K562 (cell line): ENCODE results near the gene OOEP. TPM values are rescaled to one million over a fixed set of nuclear protein-coding genes. Genes with fewer than 3 reads are reported as not detected.

ENCODE experiments used
- ATAC-seq: fragments of 200-7000 bp; cut with Tn5 transposase; 3 replicates; pipeline ENCODE4 v1.9.1; 2020; ENCODE audit warnings: moderate library complexity
- BruUV-seq: library from RNA; stranded (reverse); fragments of 400-500 nt; replicated peaks from 2 replicates; lab custom pipeline; 2021; lab: Mats Ljungman, UMichigan
- CTCF ChIA-PET: fragments of 300-600 bp; formaldehyde crosslinking; extraction: SDS; loops from one replicate; lab custom pipeline; 2021; ENCODE audit warnings: low intra/inter-chr PET ratio; lab: Yijun Ruan, JAX
- POLR2A ChIA-PET: fragments of 300-600, 350-650 bp; sonication (Branson Sonifier 250); formaldehyde crosslinking; extraction: SDS; loops from one replicate; lab custom pipeline; 2021; ENCODE audit warnings: antibody characterized with exemption, inconsistent platforms; lab: Yijun Ruan, JAX
- DNase-seq, 4 experiments: peaks; one replicate each; pipeline versions ENCODE4 v3.0.0 to v3.0.0-alpha.2; 2011 to 2018; ENCODE audit warnings: low spot score in 3 of 4, mixed read lengths in 3 of 4; ENCODE audit errors: extremely low read depth in 1 of 4
- FAIRE-seq: peaks from 2 replicates; lab custom pipeline; 2011; peaks lifted over from hg19 to GRCh38; lab: Jason Lieb, UNC
- H2AFZ ChIP-seq: 2 replicates; pipeline ENCODE4 v1.6.0; 2011; ENCODE audit warnings: low read depth, low read length, control low read depth, inconsistent platforms
- H3K27ac ChIP-seq: fragments of 200-600 bp; 3 replicates; pipeline ENCODE4 v1.8.0; 2011; ENCODE audit warnings: low read depth, mild to moderate bottlenecking, control low read depth, inconsistent platforms, low read length, moderate library complexity, mixed read lengths; ENCODE audit errors: extremely low read depth
- H3K27me3 ChIP-seq, 2 experiments: fragments of 300-600 bp in 1 of 2; 2 replicates in 1 of 2; 3 replicates in 1 of 2; pipeline versions ENCODE4 v1.6.0 to v1.8.0; 2011; ENCODE audit warnings: inconsistent platforms in 2 of 2, low read length in 2 of 2, mild to moderate bottlenecking in 1 of 2, mixed read lengths in 1 of 2, moderate library complexity in 1 of 2; ENCODE audit not compliant: control insufficient read depth in 2 of 2, insufficient read depth in 2 of 2
- H3K36me3 ChIP-seq: fragments of 300-600 bp; 3 replicates; pipeline ENCODE4 v1.8.0; 2011; ENCODE audit warnings: mild to moderate bottlenecking, low read length, inconsistent platforms; ENCODE audit not compliant: control insufficient read depth, insufficient read depth
- H3K4me1 ChIP-seq, 2 experiments: fragments of 200-600 bp in 1 of 2; replicated peaks in 1 of 2; 2 replicates in 1 of 2; 3 replicates in 1 of 2; pipeline versions ENCODE4 v1.5.1 to v1.8.0; 2011; ENCODE audit warnings: inconsistent platforms in 2 of 2, low read length in 2 of 2, mild to moderate bottlenecking in 1 of 2, mixed read lengths in 1 of 2, moderate library complexity in 1 of 2; ENCODE audit not compliant: control insufficient read depth in 2 of 2, insufficient read depth in 2 of 2
- H3K4me2 ChIP-seq: 2 replicates; pipeline ENCODE4 v1.6.1; 2011; ENCODE audit warnings: low read length, control low read depth, inconsistent platforms, mixed read lengths; ENCODE audit not compliant: insufficient read depth
- H3K4me3 ChIP-seq: fragments of 200-600 bp; sonication (generic), shearing (Covaris generic); 2 replicates; pipeline ENCODE4 v1.5.1; 2016; ENCODE audit warnings: control low read depth, inconsistent platforms
- H3K79me2 ChIP-seq: fragments of 200-600 bp; 3 replicates; pipeline ENCODE4 v1.8.0; 2011; ENCODE audit warnings: low read length, inconsistent platforms; ENCODE audit not compliant: control insufficient read depth, insufficient read depth
- H3K9ac ChIP-seq, 2 experiments: 2 replicates each; pipeline versions ENCODE4 v1.6.0 to v1.6.1; 2011; ENCODE audit warnings: low read depth in 2 of 2, low read length in 2 of 2, control low read depth in 1 of 2, inconsistent platforms in 1 of 2, mild to moderate bottlenecking in 1 of 2, mixed read lengths in 1 of 2; ENCODE audit not compliant: insufficient read depth in 1 of 2
- H3K9me1 ChIP-seq: one replicate; pipeline ENCODE4 v1.6.0; 2011; ENCODE audit warnings: inconsistent platforms, mild to moderate bottlenecking, low read length, moderate library complexity; ENCODE audit not compliant: control insufficient read depth, insufficient read depth
- H3K9me3 ChIP-seq: replicated peaks from 2 replicates; pipeline ENCODE4 v1.5.1; 2011; ENCODE audit warnings: low read depth, low read length, inconsistent platforms; ENCODE audit not compliant: control insufficient read depth, insufficient read depth
- H4K20me1 ChIP-seq: replicated peaks from 2 replicates; pipeline ENCODE4 v1.6.1; 2011; ENCODE audit warnings: low read length, inconsistent platforms, mixed read lengths; ENCODE audit not compliant: control insufficient read depth, insufficient read depth
- CBFA2T3 ChIP-seq: fragments of 450-650 bp; IDR thresholded peaks from 2 replicates; pipeline ENCODE4 v1.6.1; 2017
- DIDO1 ChIP-seq: fragments of 450-650 bp; IDR thresholded peaks from 2 replicates; pipeline ENCODE4 v1.6.1; 2016; ENCODE audit warnings: low read depth, missing biosample characterization, missing genetic modification characterization
- EGR1 ChIP-seq: fragments of 450-650 bp; conservative IDR thresholded peaks from 2 replicates; pipeline ENCODE4 v1.6.1; 2017; ENCODE audit warnings: mild to moderate bottlenecking
- FOXJ2 ChIP-seq: fragments of 200-800 bp; sonication (Bioruptor generic); IDR thresholded peaks from 2 replicates; pipeline ENCODE4 v1.6.1; 2016; ENCODE audit warnings: missing genetic modification characterization, missing compliant biosample characterization
- FOXK1 ChIP-seq: sonication (generic); formaldehyde crosslinking; IDR thresholded peaks from 2 replicates; pipeline ENCODE4 v1.8.0; 2022; ENCODE audit warnings: missing genetic modification reagents, mild to moderate bottlenecking, borderline replicate concordance
- PCBP1 ChIP-seq: fragments of 200-400 bp; formaldehyde crosslinking; IDR thresholded peaks from 2 replicates; pipeline ENCODE4 v1.6.1; 2018; ENCODE audit warnings: mild to moderate bottlenecking, low read depth, low read length; ENCODE audit not compliant: poor library complexity, severe bottlenecking
- PCBP2 ChIP-seq: fragments of 200-400 bp; formaldehyde crosslinking; IDR thresholded peaks from 2 replicates; pipeline ENCODE4 v1.6.1; 2018; ENCODE audit warnings: low read length, low read depth, mild to moderate bottlenecking, moderate library complexity; ENCODE audit not compliant: poor library complexity, severe bottlenecking
- POLR2H ChIP-seq: IDR thresholded peaks from 2 replicates; pipeline ENCODE4 v1.6.1; 2016; ENCODE audit warnings: missing genetic modification characterization, low read depth, mild to moderate bottlenecking, control low read depth, missing compliant biosample characterization, moderate library complexity
- SMARCA5 ChIP-seq: fragments of 450-650 bp; IDR thresholded peaks from 2 replicates; pipeline ENCODE4 v1.6.1; 2016
- SP1 ChIP-seq: sonication (generic); formaldehyde crosslinking; IDR thresholded peaks from 2 replicates; pipeline ENCODE4 v1.8.1; 2022; ENCODE audit warnings: mild to moderate bottlenecking, missing genetic modification reagents
- SRF ChIP-seq, 2 experiments: fragments of 250-450, 450-650 bp in 1 of 2; sonication (Bioruptor Pico) in 1 of 2; sonication (generic) in 1 of 2; formaldehyde crosslinking; IDR thresholded peaks; 2 replicates each; pipeline versions ENCODE4 v1.5.0 to v1.5.1; 2020 to 2022; ENCODE audit warnings: mild to moderate bottlenecking in 1 of 2, missing genetic modification reagents in 1 of 2
- SRSF7 ChIP-seq: fragments of 200-400 bp; formaldehyde crosslinking; optimal IDR thresholded peaks from 2 replicates; pipeline ENCODE3; 2017; ENCODE audit warnings: mild to moderate bottlenecking, low read depth, low read length
- STAT5B ChIP-seq: fragments of 250-450 bp; sonication (Bioruptor Pico); IDR thresholded peaks from 2 replicates; pipeline ENCODE4 v1.8.0; 2021; ENCODE audit warnings: mild to moderate bottlenecking, inconsistent platforms
- ZNF143 ChIP-seq: sonication (generic); formaldehyde crosslinking; IDR thresholded peaks from 2 replicates; pipeline ENCODE4 v1.9.0; 2022; ENCODE audit warnings: mild to moderate bottlenecking, missing genetic modification reagents
- ZNF24 ChIP-seq: fragments of 450-650 bp; IDR thresholded peaks from 2 replicates; pipeline ENCODE4 v1.6.1; 2016
- ZNF589 ChIP-seq: fragments of 200-800 bp; sonication (Bioruptor generic); IDR thresholded peaks from 2 replicates; pipeline ENCODE4 v1.6.1; 2016; ENCODE audit warnings: low read depth, missing genetic modification characterization, missing compliant biosample characterization
- WGBS: fragments of 100-300 bp; shearing (Covaris generic); methylation state at CpG from one replicate; pipeline ENCODE4 v1.1.6; 2016; ENCODE audit warnings: low coverage, mixed read lengths; ENCODE audit not compliant: insufficient coverage; ENCODE audit errors: missing lambda C conversion rate; 5-methylcytosine and 5-hydroxymethylcytosine counted together
- in situ Hi-C: fragments of 300-500 bp; cut with MboI; formaldehyde crosslinking; loops from 4 replicates; pipeline ENCODE4 v1.15.0; 2018; ENCODE audit warnings: inconsistent platforms, mixed read lengths
- intact Hi-C: fragments of 100-400 bp; cut with micrococcal nuclease; formaldehyde crosslinking; loops from 2 replicates; pipeline ENCODE4 v1.14.2; 2022
- polyA plus RNA-seq, 8 experiments: library from polyadenylated mRNA; depleted of rRNA in 4 of 8; stranded (reverse) in 5 of 8; unstranded in 3 of 8; fragments of >200 nt; fragmentation: Nextera tagmentation in 2 of 8; fragmentation: Illumina TruSeq in 1 of 8; extraction: Ambion mirVana in 2 of 8; extraction: Trizol in 1 of 8; gene quantifications; 2 replicates each; pipeline versions ENCODE4 v1.2.1 to v1.2.3, GENCODE V29; 2011 to 2014; ENCODE audit warnings: inconsistent platforms in 1 of 8, missing spikeins in 1 of 8
- total RNA-seq, 7 experiments: library from RNA; depleted of rRNA in 6 of 7; stranded (reverse); fragments of >200 nt in 6 of 7; fragmentation: Illumina TruSeq in 2 of 7; extraction: Trizol in 2 of 7; gene quantifications; 2 replicates each; pipeline versions ENCODE4 v1.2.1 to v1.2.3, GENCODE V29; 2011 to 2021; ENCODE audit warnings: low replicate concordance in 1 of 7
- TF ChIP-seq, protein P1 (sequence below): sonication (generic); formaldehyde crosslinking; IDR thresholded peaks from 2 replicates; pipeline ENCODE4 v1.8.0; 2022; ENCODE audit warnings: mild to moderate bottlenecking, low read depth, missing genetic modification reagents

OOEP gene
- total and polyA plus RNA-seq, 9 of the 15 experiments (the other 6 are each of a cell fraction or from before 2014, with no cell fraction given): not detected

DNA sequence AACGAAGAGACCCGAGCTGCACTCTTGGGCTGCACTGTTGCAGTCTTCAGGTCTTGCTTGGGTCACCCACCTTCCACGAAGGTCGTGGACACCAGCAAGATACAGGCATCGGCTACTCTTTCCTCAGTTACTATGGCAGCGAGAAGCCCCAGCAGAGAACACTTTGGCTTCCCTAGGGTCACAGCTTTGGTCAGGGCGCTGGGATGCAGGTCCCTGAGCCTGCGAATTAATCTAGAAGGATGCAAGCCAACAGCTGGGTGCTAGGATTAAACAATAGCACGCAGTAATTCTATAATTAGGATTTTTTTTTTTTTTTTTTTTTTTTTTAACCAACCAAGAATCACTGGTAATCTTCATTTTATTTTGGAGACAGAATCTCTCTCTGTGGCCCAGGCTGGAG is 5.1 kb downstream of the OOEP start:
- Histone ChIP-seq H3K9ac (no peak overlapping the region), H2AFZ (no peak overlapping the region), H3K27me3 (peaks cover 0 to 26% of the 10 kb centered on the region in 2 experiments; a peak in 3 of 5 replicates), H3K4me3 (no peak overlapping the region), H3K9me1 (no peaks in the 10 kb centered on the region), H3K4me2 (no peak overlapping the region), H3K36me3 (no peaks in the 10 kb centered on the region), H3K27ac (no peak overlapping the region), H3K9me3 (no peaks in the 10 kb centered on the region), H4K20me1 (no peaks in the 10 kb centered on the region), H3K4me1 (peaks cover 4 to 17% of the 10 kb centered on the region in 2 experiments; a peak in 3 of 5 replicates), H3K79me2 (no peaks in the 10 kb centered on the region)
- ChIA-PET POLR2A (no interaction called here), CTCF (no interaction called here)
- FAIRE-seq (no peak), DNase-seq (no peak), ATAC-seq (no peak)
- in situ Hi-C loops: no loop called here
- TF ChIP-seq PCBP2: no peak
- TF ChIP-seq FOXJ2 (tag): no peak
- TF ChIP-seq SMARCA5: no peak
- TF ChIP-seq, protein P1, sequence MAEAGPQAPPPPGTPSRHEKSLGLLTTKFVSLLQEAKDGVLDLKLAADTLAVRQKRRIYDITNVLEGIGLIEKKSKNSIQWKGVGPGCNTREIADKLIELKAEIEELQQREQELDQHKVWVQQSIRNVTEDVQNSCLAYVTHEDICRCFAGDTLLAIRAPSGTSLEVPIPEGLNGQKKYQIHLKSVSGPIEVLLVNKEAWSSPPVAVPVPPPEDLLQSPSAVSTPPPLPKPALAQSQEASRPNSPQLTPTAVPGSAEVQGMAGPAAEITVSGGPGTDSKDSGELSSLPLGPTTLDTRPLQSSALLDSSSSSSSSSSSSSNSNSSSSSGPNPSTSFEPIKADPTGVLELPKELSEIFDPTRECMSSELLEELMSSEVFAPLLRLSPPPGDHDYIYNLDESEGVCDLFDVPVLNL (CRISPR knock-in tag): no peak
- WGBS: 21% methylated on average over 8 of the region's 9 CpGs
- BruUV-seq: no TSS peak
- intact Hi-C loops: no loop called here

DNA sequence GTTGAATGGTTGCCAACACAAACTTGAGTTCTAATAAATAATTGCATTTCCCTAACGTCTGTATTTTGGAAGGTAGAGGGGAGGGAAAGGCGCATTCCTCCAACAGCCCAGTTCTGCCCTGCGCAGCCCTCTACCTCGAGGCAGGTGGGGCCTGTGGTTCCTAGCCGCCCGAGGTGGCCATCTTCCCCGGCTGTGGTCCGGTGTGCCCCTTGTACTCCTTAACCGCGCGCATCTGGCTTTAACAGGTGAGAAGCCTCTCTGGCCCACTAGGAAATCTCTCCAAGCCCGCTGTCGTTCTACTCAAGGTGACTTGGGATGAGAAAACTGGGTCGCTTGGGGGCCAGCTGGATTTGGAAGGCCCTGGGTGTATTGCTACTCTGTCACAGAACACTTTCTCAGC is 5.6 kb downstream of the OOEP start:
- BruUV-seq: no TSS peak
- H3K9me1 ChIP-seq: no peaks in the 10 kb centered on the region
- 58% methylated on average over 14 of the region's 14 CpGs for WGBS
- POLR2A ChIA-PET: interaction anchor here (0.6 kb wide), 1 partner anchor 12 kb away, joined by 3 read pairs; no protein-coding TSS in a partner anchor
- H3K79me2 ChIP-seq: no peaks in the 10 kb centered on the region
- peaks cover 0 to 24% of the 10 kb centered on the region in 2 experiments; a peak in 3 of 5 replicates for H3K27me3 ChIP-seq
- CTCF ChIA-PET: no interaction called here
- in situ Hi-C loops (no loop called here), intact Hi-C loops (no loop called here)
- no peaks in the 10 kb centered on the region for H4K20me1 ChIP-seq
- ATAC-seq (no peak), DNase-seq (no peak), FAIRE-seq (no peak)
- no peak overlapping the region for H2AFZ ChIP-seq
- H3K9me3 ChIP-seq: no peaks in the 10 kb centered on the region
- H3K4me1 ChIP-seq: peaks cover 4 to 17% of the 10 kb centered on the region in 2 experiments; a peak in 3 of 5 replicates
- no peak overlapping the region for H3K4me2 ChIP-seq
- no peaks in the 10 kb centered on the region for H3K36me3 ChIP-seq
- H3K9ac ChIP-seq: no peak overlapping the region
- H3K4me3 ChIP-seq: no peak overlapping the region
- no peak overlapping the region for H3K27ac ChIP-seq
- TF ChIP-seq FOXK1 (CRISPR knock-in tag): no peak
- no peak for TF ChIP-seq EGR1
- no peak for TF ChIP-seq ZNF24
- no peak for TF ChIP-seq SRF (CRISPR knock-in tag; IDR thresholded peaks at IDR 0.05)
- TF ChIP-seq POLR2H (tag): no peak
- TF ChIP-seq PCBP1: no peak
- no peak for TF ChIP-seq SP1 (CRISPR knock-in tag)
- TF ChIP-seq DIDO1: no peak
- no peak for TF ChIP-seq SRSF7
- no peak for TF ChIP-seq CBFA2T3
- TF ChIP-seq ZNF143 (CRISPR knock-in tag): no peak
- TF ChIP-seq STAT5B (CRISPR knock-in tag): no peak
- TF ChIP-seq ZNF589: no peak
